Gastrocnemius medialis (tissue), 4 donors: Measurements from ENCODE around the gene LRRC8E.

Experiments used
- POLR2A ChIP-seq, 2 donors: fragments of 450-650 bp; IDR thresholded peaks; one replicate each; pipeline ENCODE4 v1.6.1; 2017; ENCODE audit warnings: antibody characterized with exemption in 2 of 2, mild to moderate bottlenecking in 2 of 2, moderate library complexity in 2 of 2
- TF ChIP-seq, protein P1 (sequence below), 5 experiments: fragments of 450-650 bp in 3 of 5; fragments of 200-600 bp in 2 of 5; sonication (generic) in 2 of 5; IDR thresholded peaks in 4 of 5; conservative IDR thresholded peaks in 1 of 5; 1 replicate in 4 of 5; 2 replicates in 1 of 5; pipeline ENCODE4 v1.5.1; 2016 to 2019; ENCODE audit warnings: antibody characterized with exemption in 5 of 5, mild to moderate bottlenecking in 3 of 5, moderate library complexity in 3 of 5

DNA sequence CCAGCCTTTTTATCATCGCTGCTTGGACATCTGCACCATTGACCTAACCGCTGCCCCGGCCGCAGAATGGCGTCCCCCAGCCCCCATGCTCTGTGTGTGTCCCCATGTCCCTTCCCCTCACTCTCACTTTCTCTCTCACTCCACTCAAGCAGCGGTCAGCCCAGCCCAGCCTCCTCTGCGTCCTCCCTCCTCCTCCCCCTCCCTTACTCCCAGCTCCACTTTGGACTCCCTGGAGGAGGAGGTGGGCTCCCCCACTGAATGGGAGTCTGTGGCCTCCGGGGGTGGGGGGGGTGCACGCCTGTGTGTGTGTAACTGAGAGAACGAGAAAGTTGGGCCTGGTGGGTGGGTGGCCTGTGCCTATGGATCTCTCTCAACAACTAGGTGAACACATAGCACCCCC lies 17.5 kb downstream of the LRRC8E start:
- TF ChIP-seq POLR2A (IDR thresholded peaks at IDR 0.05): no peak
- TF ChIP-seq, protein P1, sequence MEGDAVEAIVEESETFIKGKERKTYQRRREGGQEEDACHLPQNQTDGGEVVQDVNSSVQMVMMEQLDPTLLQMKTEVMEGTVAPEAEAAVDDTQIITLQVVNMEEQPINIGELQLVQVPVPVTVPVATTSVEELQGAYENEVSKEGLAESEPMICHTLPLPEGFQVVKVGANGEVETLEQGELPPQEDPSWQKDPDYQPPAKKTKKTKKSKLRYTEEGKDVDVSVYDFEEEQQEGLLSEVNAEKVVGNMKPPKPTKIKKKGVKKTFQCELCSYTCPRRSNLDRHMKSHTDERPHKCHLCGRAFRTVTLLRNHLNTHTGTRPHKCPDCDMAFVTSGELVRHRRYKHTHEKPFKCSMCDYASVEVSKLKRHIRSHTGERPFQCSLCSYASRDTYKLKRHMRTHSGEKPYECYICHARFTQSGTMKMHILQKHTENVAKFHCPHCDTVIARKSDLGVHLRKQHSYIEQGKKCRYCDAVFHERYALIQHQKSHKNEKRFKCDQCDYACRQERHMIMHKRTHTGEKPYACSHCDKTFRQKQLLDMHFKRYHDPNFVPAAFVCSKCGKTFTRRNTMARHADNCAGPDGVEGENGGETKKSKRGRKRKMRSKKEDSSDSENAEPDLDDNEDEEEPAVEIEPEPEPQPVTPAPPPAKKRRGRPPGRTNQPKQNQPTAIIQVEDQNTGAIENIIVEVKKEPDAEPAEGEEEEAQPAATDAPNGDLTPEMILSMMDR (IDR thresholded peaks at IDR 0.05 in 4 of 5, conservative IDR thresholded peaks at IDR 0.05 in 1 of 5): no peak
